HEK293 (cell line): ENCODE measurements around the gene GLRA1.

Source experiments
- BCL6B ChIP-seq: fragments of 450-650 bp; formaldehyde crosslinking; IDR thresholded peaks from 2 replicates; pipeline ENCODE4 v1.5.1; 2017; ENCODE audit warnings: missing biosample characterization, missing genetic modification characterization
- CTCF ChIP-seq: fragments of 450-650 bp; formaldehyde crosslinking; IDR thresholded peaks from 2 replicates; pipeline ENCODE4 v1.5.1; 2016; ENCODE audit warnings: missing biosample characterization, missing genetic modification characterization
- RBAK ChIP-seq: fragments of 450-650 bp; formaldehyde crosslinking; IDR thresholded peaks from 2 replicates; pipeline ENCODE4 v1.5.1; 2016; ENCODE audit warnings: missing biosample characterization, missing genetic modification characterization
- ZNF148 ChIP-seq: fragments of 450-650 bp; formaldehyde crosslinking; IDR thresholded peaks from 2 replicates; pipeline ENCODE4 v1.5.0; 2017; ENCODE audit warnings: missing biosample characterization, missing genetic modification characterization, borderline replicate concordance
- ZNF155 ChIP-seq: fragments of 450-650 bp; formaldehyde crosslinking; IDR thresholded peaks from 2 replicates; pipeline ENCODE4 v1.5.1; 2016; ENCODE audit warnings: missing biosample characterization, missing genetic modification characterization
- ZNF561 ChIP-seq: fragments of 450-650 bp; IDR thresholded peaks from 2 replicates; pipeline ENCODE4 v1.5.1; 2018; ENCODE audit warnings: missing biosample characterization, missing genetic modification characterization, borderline replicate concordance
- ZNF76 ChIP-seq: fragments of 450-650 bp; formaldehyde crosslinking; IDR thresholded peaks from 2 replicates; pipeline ENCODE4; 2016; ENCODE audit warnings: low read depth, missing biosample characterization, missing genetic modification characterization, borderline replicate concordance
- ZNF777 ChIP-seq: fragments of 450-650 bp; formaldehyde crosslinking; IDR thresholded peaks from 2 replicates; pipeline ENCODE4 v1.5.1; 2017; ENCODE audit warnings: missing biosample characterization, missing genetic modification characterization, borderline replicate concordance

- TF ChIP-seq RBAK (tag by site-specific recombination): no peak
- no peak for TF ChIP-seq ZNF561 (tag by site-specific recombination)
- TF ChIP-seq CTCF: no peak
- no peak for TF ChIP-seq ZNF148 (tag by site-specific recombination)
- no peak for TF ChIP-seq ZNF777 (tag by site-specific recombination)
- TF ChIP-seq ZNF76: no peak
- no peak for TF ChIP-seq BCL6B (tag by site-specific recombination)
- no peak for TF ChIP-seq ZNF155
Observed at GRCh38 chr5:151885138-151885908, 39.3 kb downstream of the GLRA1 start.
